Measurements from ENCODE around the gene COA4. TPM values are rescaled to one million over a fixed set of nuclear protein-coding genes. Genes with fewer than 3 reads are reported as not detected.
A peak's percentile ranks its signal among the peaks of the same experiment; 100 is the strongest.

Gene COA4
- total RNA-seq: 10 to 100 TPM; 63.9 to 81.9 TPM

GRCh38 chr11:73876424-73877310 lies at the start of gene COA4, which contains the start of gene PAAF1:
COA4 (minus strand) TSS chr11:73876846; CDS start chr11:73873378, 3,468 bp downstream.
PAAF1 (plus strand) TSS chr11:73876999; CDS start chr11:73877022, 23 bp downstream.
- H3K27ac Mint-ChIP-seq: peak within 1 kb of the TSS; percentile 97
- CTCF ChIA-PET: no interaction called here
- H3K9me3 Mint-ChIP-seq (ENCODE audit: low read depth): no peaks in the 10 kb centered on the region
- peaks cover 24% of the 10 kb centered on the region for H3K36me3 Mint-ChIP-seq
- ATAC-seq (peak; percentile 98), DNase-seq (peak; percentile 97)
- no peaks in the 10 kb centered on the region for H3K27me3 Mint-ChIP-seq
- peak within 1 kb of the TSS; percentile 95 for H3K4me3 Mint-ChIP-seq
- H3K4me1 Mint-ChIP-seq: peaks cover 38% of the 10 kb centered on the region

GRCh38 chr11:73921180-73921579 lies 44.5 kb upstream of the COA4 start:
- H3K4me3 Mint-ChIP-seq: no peak overlapping the region
- H3K4me1 Mint-ChIP-seq: no peaks in the 10 kb centered on the region
- no peaks in the 10 kb centered on the region for H3K27me3 Mint-ChIP-seq
- H3K27ac Mint-ChIP-seq: no peak overlapping the region
- no peaks in the 10 kb centered on the region for H3K9me3 Mint-ChIP-seq (ENCODE audit: low read depth)
- DNase-seq: no peak
- peaks cover 28% of the 10 kb centered on the region for H3K36me3 Mint-ChIP-seq
- no peak for ATAC-seq
- CTCF ChIA-PET: interaction anchor here (1.3 kb wide), 1 partner anchor 11 kb away, joined by 3 read pairs; no protein-coding TSS in a partner anchor

- no peaks in the 10 kb centered on the region for H3K9me3 Mint-ChIP-seq (ENCODE audit: low read depth)
- peaks cover 34% of the 10 kb centered on the region for H3K36me3 Mint-ChIP-seq
- no peak overlapping the region for H3K4me3 Mint-ChIP-seq
- CTCF ChIA-PET: interaction anchor here (0.9 to 1.1 kb wide), 3 partner anchors 10 to 291 kb away, joined by 3 read pairs; no protein-coding TSS in a partner anchor
- DNase-seq (no peak), ATAC-seq (no peak)
- no peaks in the 10 kb centered on the region for H3K27me3 Mint-ChIP-seq
- no peaks in the 10 kb centered on the region for H3K4me1 Mint-ChIP-seq
- H3K27ac Mint-ChIP-seq: no peak overlapping the region
Measured at GRCh38 chr11:73916435-73916834, 39.8 kb upstream of the COA4 start.

GRCh38 chr11:73914284-73914683 lies 37.6 kb upstream of the COA4 start:
- no peak overlapping the region for H3K27ac Mint-ChIP-seq
- no peak for ATAC-seq
- no peaks in the 10 kb centered on the region for H3K4me1 Mint-ChIP-seq
- no peaks in the 10 kb centered on the region for H3K9me3 Mint-ChIP-seq (ENCODE audit: low read depth)
- no peaks in the 10 kb centered on the region for H3K27me3 Mint-ChIP-seq
- CTCF ChIA-PET: interaction anchor here (0.7 kb wide), 1 partner anchor 341 kb away, joined by 3 read pairs; no protein-coding TSS in a partner anchor
- H3K4me3 Mint-ChIP-seq: no peak overlapping the region
- H3K36me3 Mint-ChIP-seq: peaks cover 36% of the 10 kb centered on the region
- DNase-seq: no peak

GRCh38 chr11:73913472-73913871 lies 36.8 kb upstream of the COA4 start:
- Mint-ChIP-seq H3K4me3 (no peak overlapping the region), H3K27ac (no peak overlapping the region), H3K27me3 (no peaks in the 10 kb centered on the region), H3K36me3 (peaks cover 30% of the 10 kb centered on the region), H3K4me1 (no peaks in the 10 kb centered on the region), H3K9me3 (ENCODE audit: low read depth) (no peaks in the 10 kb centered on the region)
- DNase-seq (no peak), ATAC-seq (no peak)
- CTCF ChIA-PET: no interaction called here

- H3K9me3 Mint-ChIP-seq (ENCODE audit: low read depth): no peaks in the 10 kb centered on the region
- ATAC-seq: no peak
- no peak overlapping the region for H3K4me3 Mint-ChIP-seq
- CTCF ChIA-PET: no interaction called here
- H3K4me1 Mint-ChIP-seq: no peaks in the 10 kb centered on the region
- DNase-seq: no peak
- H3K27me3 Mint-ChIP-seq: no peaks in the 10 kb centered on the region
- H3K27ac Mint-ChIP-seq: no peak overlapping the region
- peaks cover 27% of the 10 kb centered on the region for H3K36me3 Mint-ChIP-seq
Measured at GRCh38 chr11:73912026-73912425, 35.4 kb upstream of the COA4 start.

GRCh38 chr11:73907191-73907590 lies 30.5 kb upstream of the COA4 start:
- no peak overlapping the region for H3K4me3 Mint-ChIP-seq
- peaks cover 14% of the 10 kb centered on the region for H3K36me3 Mint-ChIP-seq
- H3K27me3 Mint-ChIP-seq: no peaks in the 10 kb centered on the region
- DNase-seq (no peak), ATAC-seq (no peak)
- CTCF ChIA-PET: no interaction called here
- H3K9me3 Mint-ChIP-seq (ENCODE audit: low read depth): no peaks in the 10 kb centered on the region
- no peaks in the 10 kb centered on the region for H3K4me1 Mint-ChIP-seq
- no peak overlapping the region for H3K27ac Mint-ChIP-seq

- Mint-ChIP-seq H3K27ac (no peak overlapping the region), H3K4me3 (no peak overlapping the region), H3K9me3 (ENCODE audit: low read depth) (no peaks in the 10 kb centered on the region), H3K4me1 (no peaks in the 10 kb centered on the region), H3K27me3 (no peaks in the 10 kb centered on the region), H3K36me3 (peaks cover 20% of the 10 kb centered on the region)
- DNase-seq (no peak), ATAC-seq (no peak)
- CTCF ChIA-PET: no interaction called here
Measured at GRCh38 chr11:73902303-73902702, 25.7 kb upstream of the COA4 start.

- Mint-ChIP-seq H3K9me3 (ENCODE audit: low read depth) (no peaks in the 10 kb centered on the region), H3K36me3 (peaks cover 20% of the 10 kb centered on the region), H3K27ac (no peak overlapping the region), H3K27me3 (no peaks in the 10 kb centered on the region), H3K4me3 (no peak overlapping the region), H3K4me1 (no peaks in the 10 kb centered on the region)
- CTCF ChIA-PET: no interaction called here
- ATAC-seq: no peak
- DNase-seq: no peak
Measured at GRCh38 chr11:73894725-73895335, 18.2 kb upstream of the COA4 start.

GRCh38 chr11:73893041-73893440 lies 16.4 kb upstream of the COA4 start:
- H3K36me3 Mint-ChIP-seq: peaks cover 16% of the 10 kb centered on the region
- no peak overlapping the region for H3K27ac Mint-ChIP-seq
- H3K4me3 Mint-ChIP-seq: no peak overlapping the region
- no peaks in the 10 kb centered on the region for H3K9me3 Mint-ChIP-seq (ENCODE audit: low read depth)
- no peak for DNase-seq
- no peaks in the 10 kb centered on the region for H3K4me1 Mint-ChIP-seq
- no peaks in the 10 kb centered on the region for H3K27me3 Mint-ChIP-seq
- ATAC-seq: no peak
- CTCF ChIA-PET: no interaction called here

- no peaks in the 10 kb centered on the region for H3K27me3 Mint-ChIP-seq
- H3K36me3 Mint-ChIP-seq: peaks cover 23% of the 10 kb centered on the region
Measured at GRCh38 chr11:73889536-73889935, 12.9 kb upstream of the COA4 start.

GRCh38 chr11:73889019-73889418 lies 12.4 kb upstream of the COA4 start:
- DNase-seq (no peak), ATAC-seq (no peak)
- no peaks in the 10 kb centered on the region for H3K27me3 Mint-ChIP-seq
- H3K4me1 Mint-ChIP-seq: peaks cover 2% of the 10 kb centered on the region
- CTCF ChIA-PET: no interaction called here
- H3K9me3 Mint-ChIP-seq (ENCODE audit: low read depth): no peaks in the 10 kb centered on the region
- H3K36me3 Mint-ChIP-seq: peaks cover 23% of the 10 kb centered on the region
- H3K27ac Mint-ChIP-seq: no peak overlapping the region
- no peak overlapping the region for H3K4me3 Mint-ChIP-seq

More at GRCh38 chr11:73889536-73889935, 12.9 kb upstream of the COA4 start:
- no peak overlapping the region for H3K27ac Mint-ChIP-seq
- H3K4me3 Mint-ChIP-seq: no peak overlapping the region
- peaks cover 2% of the 10 kb centered on the region for H3K4me1 Mint-ChIP-seq
- no peak for ATAC-seq
- DNase-seq: no peak
- no peaks in the 10 kb centered on the region for H3K9me3 Mint-ChIP-seq (ENCODE audit: low read depth)
- CTCF ChIA-PET: no interaction called here

- Mint-ChIP-seq H3K4me3 (no peak overlapping the region), H3K9me3 (ENCODE audit: low read depth) (no peaks in the 10 kb centered on the region), H3K27ac (no peak overlapping the region), H3K27me3 (no peaks in the 10 kb centered on the region), H3K4me1 (peaks cover 2% of the 10 kb centered on the region), H3K36me3 (peaks cover 26% of the 10 kb centered on the region)
- CTCF ChIA-PET: no interaction called here
- DNase-seq (no peak), ATAC-seq (no peak)
Measured at GRCh38 chr11:73888244-73888643, 11.6 kb upstream of the COA4 start.

GRCh38 chr11:73883856-73884255 lies 7.2 kb upstream of the COA4 start:
- no peaks in the 10 kb centered on the region for H3K9me3 Mint-ChIP-seq (ENCODE audit: low read depth)
- peaks cover 6% of the 10 kb centered on the region for H3K4me1 Mint-ChIP-seq
- H3K36me3 Mint-ChIP-seq: peaks cover 19% of the 10 kb centered on the region
- no peaks in the 10 kb centered on the region for H3K27me3 Mint-ChIP-seq
- CTCF ChIA-PET: no interaction called here
- DNase-seq (no peak), ATAC-seq (no peak)
- no peak overlapping the region for H3K27ac Mint-ChIP-seq
- H3K4me3 Mint-ChIP-seq: no peak overlapping the region
